Right ventricle myocardium superior (tissue), 1 donor: ENCODE measurements around the gene SLC26A1. TPM values are rescaled to one million over a fixed set of nuclear protein-coding genes. Genes with fewer than 3 reads are reported as not detected.
"Not testable (repeated sequence)": the region's sequence is repeated elsewhere in the genome, so short reads cannot be mapped to it uniquely, and the experiment has no call there.

Experiments
- ATAC-seq: fragments of 200-7000 bp; cut with Tn5 transposase; one replicate; pipeline ENCODE4 v1.9.1; 2020; ENCODE audit warnings: mild to moderate bottlenecking; ENCODE audit not compliant: poor library complexity
- DNase-seq: peaks from one replicate; pipeline ENCODE4 v3.0.0-alpha.2; 2020
- intact Hi-C: fragments of 100-400 bp; cut with DNase I; formaldehyde crosslinking; loops from one replicate; pipeline ENCODE4 v1.11.2; 2022
- total RNA-seq: library from RNA; stranded (reverse); fragmentation: NEBNext Ultra II Directional; extraction: Animal tissue kit (Norgen Biotek cat#: 25700); gene quantifications from one replicate; pipeline ENCODE4 v1.2.1, GENCODE V29; 2021
- donor health status: DM: no; HTN: yes; CAD: no; lungs with severe emphysema.

SLC26A1 gene
- total RNA-seq, 1 donor from 2014 or later = 0.19 TPM

GRCh38 chr4:1002631-1003251, 9.5 kb upstream of the SLC26A1 start:
- no peak for ATAC-seq
- DNase-seq = no peak
- intact Hi-C loops = no loop called here

- intact Hi-C loops = no loop called here
- ATAC-seq (peak; percentile 20), DNase-seq (no peak)
Observed at GRCh38 chr4:1002131-1002630, 9.0 kb upstream of the SLC26A1 start.

- intact Hi-C loops = no loop called here
- DNase-seq (no peak), ATAC-seq (no peak)
Observed at GRCh38 chr4:1001561-1002130, 8.4 kb upstream of the SLC26A1 start.

- intact Hi-C loops = no loop called here
- DNase-seq (no peak), ATAC-seq (no peak)
Observed at GRCh38 chr4:1000686-1001260, 7.6 kb upstream of the SLC26A1 start.

GRCh38 chr4:999882-1000425, 6.8 kb upstream of the SLC26A1 start:
- ATAC-seq (no peak), DNase-seq (no peak)
- intact Hi-C loops = no loop called here

- DNase-seq, intact Hi-C loops, ATAC-seq: not testable (repeated sequence)
Observed at GRCh38 chr4:999240-999863, 6.1 kb upstream of the SLC26A1 start.

- no peak for ATAC-seq
- no peak for DNase-seq
- intact Hi-C loops = no loop called here
Observed at GRCh38 chr4:998096-998691, 5.0 kb upstream of the SLC26A1 start.

GRCh38 chr4:997375-998071, 4.3 kb upstream of the SLC26A1 start:
- intact Hi-C loops = no loop called here
- ATAC-seq (peak; percentile 32), DNase-seq (no peak)

GRCh38 chr4:996997-997374, 3.8 kb upstream of the SLC26A1 start:
- intact Hi-C loops = no loop called here
- DNase-seq (no peak), ATAC-seq (no peak)

GRCh38 chr4:996030-996996, 3.1 kb upstream of the SLC26A1 start:
- intact Hi-C loops = no loop called here
- DNase-seq = no peak
- ATAC-seq = no peak

GRCh38 chr4:995311-996026, 2.3 kb upstream of the SLC26A1 start:
- no peak for DNase-seq
- intact Hi-C loops = no loop called here
- ATAC-seq = no peak

GRCh38 chr4:992297-993110, 700 bp downstream of the SLC26A1 start:
- intact Hi-C loops = no loop called here
- DNase-seq (no peak), ATAC-seq (peak; percentile 9)

- intact Hi-C loops = no loop called here
- ATAC-seq (no peak), DNase-seq (no peak)
Observed at GRCh38 chr4:991451-992296, 1.5 kb downstream of the SLC26A1 start.

- no peak for ATAC-seq
- DNase-seq = no peak
- intact Hi-C loops = no loop called here
Observed at GRCh38 chr4:990746-991367, 2.3 kb downstream of the SLC26A1 start.
